Stimulated activated CD8-positive, alpha-beta memory T cell treated with anti-CD3 and anti-CD28 coated beads, Interleukin-4, amount 100 ng/mL, for 24 hours (primary cell): ENCODE measurements around the gene GFI1B.
"Not testable (repeated sequence)": the region's sequence is repeated elsewhere in the genome, so short reads cannot be mapped to it uniquely, and the experiment has no call there.

ENCODE experiments used
- DNase-seq: peaks from one replicate; pipeline ENCODE4 v3.0.0-alpha.2; 2020; ENCODE audit warnings: low read depth

The GFI1B gene

DNA sequence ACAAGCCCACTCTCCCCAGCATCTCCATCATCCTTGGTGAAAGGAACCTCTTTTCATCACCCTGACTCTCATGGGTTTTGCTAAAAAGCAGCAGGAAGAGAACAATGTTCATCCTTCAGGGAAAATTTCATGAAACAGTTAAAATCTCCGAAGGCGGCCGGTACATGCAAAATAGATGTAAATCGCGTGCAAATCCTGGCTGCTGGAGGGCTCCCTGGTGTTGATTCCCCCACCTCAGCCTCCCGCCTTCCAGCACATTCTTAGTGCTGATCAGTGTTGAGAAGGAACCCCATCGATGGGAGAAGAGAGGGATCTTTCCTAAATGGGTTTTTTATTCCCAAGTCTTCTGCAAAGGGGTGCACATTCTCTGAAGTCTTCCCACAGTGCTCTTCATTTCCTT is 8.7 kb upstream of the GFI1B start:
- DNase-seq, result no peak

DNA sequence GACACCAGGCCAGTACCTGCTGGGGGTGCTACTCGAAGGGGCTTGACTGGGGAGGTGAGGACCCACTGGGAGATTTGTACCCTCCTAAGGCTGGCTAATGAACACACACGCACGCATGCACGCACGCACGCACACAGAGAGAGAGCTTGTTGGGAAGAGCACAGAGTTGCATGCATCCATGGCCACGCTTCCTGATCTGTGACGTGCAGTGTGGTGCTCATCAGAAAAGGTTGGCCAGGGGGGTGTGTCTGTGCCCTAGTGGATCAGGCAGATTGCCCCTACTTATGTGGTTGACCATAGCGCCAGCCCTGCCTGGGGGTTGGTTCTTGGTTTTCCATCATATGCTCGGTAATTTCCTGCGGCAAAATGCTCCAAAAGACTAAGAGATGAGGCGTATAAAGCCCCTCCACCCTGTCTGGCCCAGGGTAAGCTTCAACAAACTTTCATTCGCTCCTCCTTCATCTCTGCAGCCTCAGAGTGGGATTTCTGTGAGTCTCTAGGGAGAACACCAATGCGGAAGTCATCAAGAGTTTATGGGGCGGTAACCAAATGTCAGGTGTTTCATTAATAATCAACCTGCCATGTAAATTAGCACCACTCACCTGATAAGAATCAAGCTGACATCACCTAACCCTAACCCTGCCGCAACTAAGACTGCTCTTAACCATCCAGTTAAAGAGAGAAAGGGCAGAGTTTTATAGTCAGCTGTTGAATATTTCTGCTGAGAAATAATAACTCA is 8.0 kb upstream of the GFI1B start:
- DNase-seq, result no peak

GRCh38 chr9:132973166-132973565 is 5.3 kb upstream of the GFI1B start:
- DNase-seq, result no peak

DNA sequence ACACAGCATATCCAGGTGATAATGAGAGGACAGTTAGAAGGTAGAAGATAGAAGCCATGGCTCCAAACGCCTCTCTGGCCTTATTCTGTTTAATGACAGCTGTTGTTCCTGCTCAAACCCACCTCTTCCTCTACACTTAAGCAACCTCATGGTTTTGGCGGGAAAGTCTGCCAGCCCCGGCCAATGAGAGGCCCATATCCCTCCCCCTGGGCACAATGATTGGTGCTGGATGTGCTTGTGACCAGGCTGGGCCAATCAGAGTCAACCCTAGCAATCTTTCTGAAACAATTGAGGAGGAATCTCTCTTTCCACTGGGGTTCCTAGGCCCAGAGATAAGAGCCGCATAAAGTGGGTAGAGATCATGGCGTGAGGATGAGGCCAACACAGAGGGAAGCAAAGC is 4.8 kb upstream of the GFI1B start:
- no peak for DNase-seq

DNA sequence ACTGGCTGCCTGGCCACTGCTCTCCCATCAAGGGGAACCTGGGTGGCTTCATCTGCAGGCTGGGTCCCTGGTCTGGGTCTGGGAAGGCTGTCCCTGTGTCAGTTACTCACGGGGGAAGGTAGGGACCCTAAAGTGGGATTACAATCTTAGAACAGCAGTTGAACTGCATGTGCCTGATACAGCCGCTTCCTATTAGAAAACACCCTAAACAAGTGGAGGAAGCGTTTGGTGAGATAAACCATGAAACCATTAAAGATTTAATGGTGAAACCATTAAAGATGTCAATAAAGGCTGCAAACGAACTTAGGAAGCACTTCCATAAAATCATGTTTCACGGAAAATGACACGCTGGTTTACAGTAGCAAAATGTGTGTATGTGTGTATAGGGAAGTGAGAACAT is 2.5 kb upstream of the GFI1B start:
- DNase-seq, result no peak

DNA sequence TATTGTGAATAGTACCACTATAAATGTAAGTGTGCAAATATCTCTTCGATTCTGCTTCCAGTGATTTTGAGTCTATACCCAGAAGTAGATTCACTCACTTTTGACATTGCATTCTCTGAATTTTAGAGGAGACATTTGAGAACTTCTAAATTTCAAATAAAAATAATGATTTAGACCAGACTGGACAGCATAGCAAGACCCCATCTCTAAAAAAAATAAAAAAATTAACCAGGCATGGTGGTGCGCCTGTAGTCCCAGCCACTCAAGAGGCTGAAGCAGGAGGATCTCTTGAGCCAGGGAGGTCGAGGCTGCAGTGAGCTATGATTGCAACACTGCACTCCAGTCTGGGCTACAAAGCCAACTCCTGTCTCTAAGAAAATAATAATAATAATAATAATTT is 1.9 kb upstream of the GFI1B start:
- no peak for DNase-seq

DNA sequence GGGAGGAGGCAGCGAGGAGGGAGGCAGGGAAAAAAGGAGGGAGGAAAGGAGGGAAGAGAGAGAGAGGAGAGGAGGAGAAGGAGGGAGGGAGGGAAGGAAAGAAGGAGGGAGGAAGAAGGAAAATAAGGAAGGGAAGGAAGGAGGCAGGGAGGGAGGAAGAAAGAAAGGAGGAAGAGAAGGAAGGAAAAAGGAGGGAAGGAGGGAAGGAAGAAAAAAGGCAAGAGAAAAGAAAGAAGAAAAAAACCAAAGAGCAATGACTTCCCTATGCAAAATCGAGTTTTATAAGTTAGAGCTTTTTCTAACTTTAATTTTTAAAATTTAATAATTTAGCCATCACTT is 413 bp upstream of the GFI1B start:
- no peak for DNase-seq

DNA sequence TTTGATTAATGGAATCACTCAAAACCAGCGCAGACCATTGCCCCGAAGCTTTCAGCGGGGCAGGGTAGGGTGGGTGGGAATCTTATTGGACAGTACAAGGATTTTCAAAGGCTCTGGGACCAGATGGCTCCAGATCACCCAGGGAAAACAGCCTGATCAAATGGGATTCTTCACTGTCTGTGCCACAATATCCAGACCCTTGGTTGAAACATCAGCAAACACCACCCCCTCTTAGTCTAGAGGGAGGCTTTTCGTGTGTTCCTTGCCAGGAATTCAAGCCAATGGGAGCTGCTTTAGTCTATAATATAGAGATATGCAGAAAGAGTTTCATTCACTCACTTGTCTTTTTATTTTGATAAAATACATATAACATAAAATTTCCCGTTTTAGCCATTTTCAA is 1.7 kb downstream of the GFI1B start:
- DNase-seq, result no peak

- no peak for DNase-seq
These were observed 4.0 kb downstream of the GFI1B start for GRCh38 chr9:132982458-132982857.

DNA sequence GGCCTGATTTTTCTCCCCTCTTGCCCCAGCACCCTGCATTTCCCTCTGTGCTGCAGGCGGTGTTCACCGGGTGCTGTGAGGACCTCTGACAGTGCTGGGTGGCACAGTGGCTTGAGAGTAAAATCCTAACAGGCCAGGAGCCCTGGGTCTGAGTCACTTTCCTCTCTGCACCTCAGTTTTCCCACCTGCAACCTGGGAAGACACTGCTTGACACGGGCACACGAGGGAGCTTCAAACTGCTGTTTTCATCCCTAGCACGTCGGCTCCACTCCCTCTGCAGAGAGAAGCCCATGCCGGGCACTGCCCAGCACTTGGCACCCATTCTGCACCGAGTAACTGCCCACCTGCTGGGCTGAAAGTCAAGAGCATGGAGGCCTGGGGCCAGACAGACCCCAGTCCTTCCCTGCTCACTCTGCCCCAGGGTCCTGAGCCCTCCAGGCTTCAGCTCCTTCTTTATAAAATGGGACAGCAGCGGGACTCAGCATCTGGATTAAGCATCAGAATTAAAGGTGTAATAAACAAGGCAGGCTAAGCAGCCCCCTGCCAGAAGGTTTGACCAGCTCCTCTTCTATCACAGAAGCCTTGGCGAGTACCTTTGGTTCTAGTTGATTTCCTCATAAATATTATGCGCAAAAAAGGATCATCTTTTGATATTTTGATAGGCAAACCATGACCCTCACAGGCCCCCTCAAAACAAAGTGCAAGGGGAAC is 5.2 kb downstream of the GFI1B start:
- no peak for DNase-seq

DNA sequence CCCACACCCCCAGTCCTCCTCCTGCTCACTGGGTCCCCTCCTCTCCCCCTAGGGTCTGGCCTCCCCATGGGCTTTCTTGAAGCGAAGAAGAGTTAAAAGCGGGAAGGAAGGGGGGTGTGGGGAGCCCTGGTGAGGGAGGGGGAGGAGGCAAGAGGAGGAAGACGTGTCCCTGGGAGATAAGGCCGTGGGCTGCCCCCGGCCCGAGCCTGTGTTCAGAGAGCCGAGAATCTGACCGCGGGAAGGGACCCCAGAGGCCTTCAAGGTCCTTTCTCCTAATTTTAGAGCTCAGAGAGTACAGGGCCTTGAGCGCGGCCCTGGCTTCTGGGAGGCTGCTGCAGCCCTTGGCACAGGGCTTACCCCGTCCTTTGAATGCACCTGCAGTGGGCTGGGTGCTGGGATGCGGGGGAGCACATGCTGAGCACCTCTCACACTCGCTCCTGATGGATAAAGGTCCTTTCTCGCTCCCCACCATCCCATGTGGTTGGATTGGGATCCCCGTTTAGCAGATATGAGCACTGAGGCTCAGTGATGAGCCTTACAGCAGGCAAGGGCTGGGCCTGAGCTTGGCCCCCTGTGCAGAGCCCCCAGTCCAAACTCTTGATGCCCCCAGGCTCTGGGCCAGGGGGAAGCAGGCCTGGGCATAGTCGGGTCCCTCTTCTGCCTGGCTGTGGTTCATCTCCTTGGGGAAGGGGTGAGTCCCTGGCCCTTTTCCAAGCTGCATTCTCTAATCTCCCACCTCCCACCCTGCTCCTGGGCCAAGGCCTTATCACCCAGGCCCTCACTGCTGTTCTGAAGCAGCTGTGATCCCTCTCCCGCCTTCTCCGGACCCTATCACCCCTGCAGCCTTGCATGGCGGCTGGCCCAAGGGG is 5.9 kb downstream of the GFI1B start:
- DNase-seq, result no peak

GRCh38 chr9:132985071-132985350 is 6.5 kb downstream of the GFI1B start:
- DNase-seq, result no peak

GRCh38 chr9:132985489-132985888 is 7.0 kb downstream of the GFI1B start:
- DNase-seq, result no peak

DNA sequence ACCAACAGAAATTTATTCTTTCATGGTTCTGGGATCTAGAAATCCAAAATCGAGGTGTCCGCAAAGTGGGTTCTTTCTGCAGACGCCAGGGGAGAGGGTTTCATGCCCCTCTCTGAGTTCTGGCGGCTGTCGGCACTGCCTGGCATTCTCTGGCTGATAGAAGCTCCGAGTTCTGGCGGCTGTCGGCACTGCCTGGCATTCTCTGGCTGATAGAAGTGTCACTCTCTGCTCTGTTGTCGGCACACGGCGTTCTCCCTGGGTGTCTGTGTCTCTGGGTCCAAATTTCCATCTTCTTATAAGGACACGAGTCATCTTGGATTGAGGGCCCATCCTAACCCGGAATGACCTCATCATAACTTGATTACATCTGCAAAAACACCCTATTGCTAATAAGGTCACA is 7.6 kb downstream of the GFI1B start:
- DNase-seq, result no peak

DNA sequence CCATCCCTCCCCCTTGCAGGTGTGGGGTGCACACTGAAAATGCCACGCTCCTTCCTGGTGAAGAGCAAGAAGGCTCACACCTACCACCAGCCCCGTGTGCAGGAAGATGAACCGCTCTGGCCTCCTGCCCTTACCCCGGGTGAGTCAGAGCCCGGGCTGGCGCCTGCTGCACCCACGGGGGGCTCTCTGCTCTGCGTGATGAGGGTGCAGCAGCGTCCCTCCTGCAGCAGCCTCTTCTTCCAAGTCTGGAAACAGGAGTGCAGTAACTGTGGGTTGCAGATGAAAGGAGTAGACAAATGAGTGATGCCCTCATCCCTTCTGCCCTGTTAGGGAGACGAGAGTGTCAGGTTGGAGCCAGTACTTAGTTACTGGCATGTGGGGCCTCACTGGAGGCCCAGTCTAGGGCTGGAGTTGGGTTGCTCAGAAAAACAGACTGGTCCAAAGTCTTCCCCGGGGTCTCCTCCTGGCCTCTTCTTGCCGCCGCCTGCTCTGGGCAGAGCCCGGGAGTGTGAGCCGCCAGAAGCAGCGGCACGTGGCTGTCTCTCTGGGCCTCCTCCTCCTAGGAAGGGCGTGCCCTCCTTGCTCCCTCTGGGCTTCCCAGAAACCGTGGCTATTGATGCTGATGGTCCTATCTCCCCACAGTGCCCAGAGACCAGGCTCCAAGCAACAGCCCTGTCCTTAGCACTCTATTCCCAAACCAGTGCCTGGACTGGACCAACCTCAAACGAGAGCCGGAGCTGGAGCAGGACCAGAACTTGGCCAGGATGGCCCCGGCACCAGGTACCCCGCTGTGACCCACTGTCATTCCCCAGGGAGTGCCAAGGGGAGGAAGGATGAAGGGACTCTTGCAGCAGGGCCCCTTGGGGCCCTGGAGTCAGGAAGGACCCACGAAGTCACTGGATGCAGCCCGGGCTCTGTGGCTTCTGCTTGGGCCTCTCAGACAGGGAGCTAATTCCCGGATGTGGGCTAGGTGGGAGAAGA is 8.4 kb downstream of the GFI1B start:
- DNase-seq, result no peak

- no peak for DNase-seq
These were observed 9.9 kb downstream of the GFI1B start for GRCh38 chr9:132988244-132989013.

DNA sequence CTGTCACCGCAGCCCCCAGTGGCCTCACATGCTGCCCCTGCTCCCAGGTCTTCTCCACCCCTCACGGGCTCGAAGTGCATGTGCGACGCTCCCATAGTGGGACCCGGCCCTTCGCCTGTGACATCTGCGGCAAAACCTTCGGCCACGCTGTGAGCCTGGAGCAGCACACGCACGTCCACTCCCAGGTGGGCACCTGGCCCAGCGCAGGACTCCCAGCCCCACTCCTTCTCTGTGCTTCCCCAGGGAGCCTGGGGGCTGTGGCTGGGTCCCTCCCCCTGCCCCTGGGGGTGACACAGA is 10.5 kb downstream of the GFI1B start:
- DNase-seq, result no peak

DNA sequence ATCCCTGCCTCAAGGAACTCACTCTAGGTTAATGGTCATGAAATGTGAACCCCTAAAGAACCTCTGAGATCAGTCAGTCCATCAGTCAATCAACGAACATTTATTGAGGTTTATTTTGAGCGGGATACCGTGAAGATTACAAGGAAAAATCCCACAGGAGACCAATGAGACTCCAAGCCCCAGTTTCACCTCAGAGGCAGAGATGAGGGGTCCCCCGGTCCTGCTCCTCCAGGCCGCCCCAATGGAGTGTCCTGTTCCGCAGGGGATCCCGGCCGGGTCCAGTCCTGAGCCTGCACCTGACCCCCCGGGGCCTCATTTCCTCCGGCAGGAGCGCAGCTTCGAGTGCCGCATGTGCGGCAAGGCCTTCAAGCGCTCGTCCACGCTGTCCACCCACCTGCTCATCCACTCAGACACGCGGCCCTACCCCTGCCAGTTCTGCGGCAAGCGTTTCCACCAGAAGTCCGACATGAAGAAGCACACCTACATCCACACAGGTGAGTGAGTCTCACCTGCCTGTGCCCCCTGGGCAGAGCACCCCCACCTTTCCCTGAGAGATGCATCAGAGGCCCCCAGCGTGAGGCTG is 11.0 kb downstream of the GFI1B start:
- no peak for DNase-seq

- DNase-seq, result not testable (repeated sequence)
These were observed 11.6 kb downstream of the GFI1B start for GRCh38 chr9:132989998-132990557.

DNA sequence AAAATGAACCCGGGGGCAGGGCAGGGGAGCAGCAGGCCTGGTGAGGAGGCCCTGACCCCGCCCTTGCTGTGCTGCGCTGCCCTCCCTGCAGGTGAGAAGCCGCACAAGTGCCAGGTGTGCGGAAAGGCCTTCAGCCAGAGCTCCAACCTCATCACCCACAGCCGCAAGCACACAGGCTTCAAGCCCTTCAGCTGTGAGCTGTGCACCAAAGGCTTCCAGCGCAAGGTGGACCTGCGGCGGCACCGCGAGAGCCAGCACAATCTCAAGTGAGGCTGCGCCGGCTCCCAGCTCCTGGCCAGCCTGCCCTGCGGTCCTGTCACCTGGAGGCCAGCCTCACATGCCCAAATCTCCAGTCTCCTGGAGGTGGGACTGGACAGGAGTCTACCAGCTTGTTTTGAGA is 12.3 kb downstream of the GFI1B start:
- DNase-seq, result no peak
